Suprapubic skin (tissue), 3 donors: ENCODE data around the gene EBI3.

Source experiments
- POLR2A ChIP-seq, 2 donors: fragments of 450-650 bp; IDR thresholded peaks; one replicate each; pipeline ENCODE4 v1.6.1; 2017; ENCODE audit warnings: antibody characterized with exemption in 2 of 2, mild to moderate bottlenecking in 2 of 2, moderate library complexity in 2 of 2
- TF ChIP-seq, protein P1 (sequence below), 2 donors: fragments of 200-600 bp in 1 of 2; fragments of 450-650 bp in 1 of 2; sonication (generic) in 1 of 2; IDR thresholded peaks; one replicate each; pipeline ENCODE4 v1.5.1; 2016 to 2019; ENCODE audit warnings: antibody characterized with exemption in 2 of 2, mild to moderate bottlenecking in 1 of 2, moderate library complexity in 1 of 2

- no peak for TF ChIP-seq POLR2A (IDR thresholded peaks at IDR 0.05)
- TF ChIP-seq, protein P1, sequence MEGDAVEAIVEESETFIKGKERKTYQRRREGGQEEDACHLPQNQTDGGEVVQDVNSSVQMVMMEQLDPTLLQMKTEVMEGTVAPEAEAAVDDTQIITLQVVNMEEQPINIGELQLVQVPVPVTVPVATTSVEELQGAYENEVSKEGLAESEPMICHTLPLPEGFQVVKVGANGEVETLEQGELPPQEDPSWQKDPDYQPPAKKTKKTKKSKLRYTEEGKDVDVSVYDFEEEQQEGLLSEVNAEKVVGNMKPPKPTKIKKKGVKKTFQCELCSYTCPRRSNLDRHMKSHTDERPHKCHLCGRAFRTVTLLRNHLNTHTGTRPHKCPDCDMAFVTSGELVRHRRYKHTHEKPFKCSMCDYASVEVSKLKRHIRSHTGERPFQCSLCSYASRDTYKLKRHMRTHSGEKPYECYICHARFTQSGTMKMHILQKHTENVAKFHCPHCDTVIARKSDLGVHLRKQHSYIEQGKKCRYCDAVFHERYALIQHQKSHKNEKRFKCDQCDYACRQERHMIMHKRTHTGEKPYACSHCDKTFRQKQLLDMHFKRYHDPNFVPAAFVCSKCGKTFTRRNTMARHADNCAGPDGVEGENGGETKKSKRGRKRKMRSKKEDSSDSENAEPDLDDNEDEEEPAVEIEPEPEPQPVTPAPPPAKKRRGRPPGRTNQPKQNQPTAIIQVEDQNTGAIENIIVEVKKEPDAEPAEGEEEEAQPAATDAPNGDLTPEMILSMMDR (IDR thresholded peaks at IDR 0.05) = no peak
Measured at GRCh38 chr19:4229179-4229931, at the start of gene EBI3.
